Amniotic stem cell (primary cell): ENCODE results near the gene SH3BGR.
"Not testable (repeated sequence)": the region's sequence is repeated elsewhere in the genome, so short reads cannot be mapped to it uniquely, and the experiment has no call there.

Experiments used
- DNase-seq: peaks from one replicate; lab custom pipeline; 2025; lab: John Stamatoyannopoulos, UW

Gene SH3BGR

DNA sequence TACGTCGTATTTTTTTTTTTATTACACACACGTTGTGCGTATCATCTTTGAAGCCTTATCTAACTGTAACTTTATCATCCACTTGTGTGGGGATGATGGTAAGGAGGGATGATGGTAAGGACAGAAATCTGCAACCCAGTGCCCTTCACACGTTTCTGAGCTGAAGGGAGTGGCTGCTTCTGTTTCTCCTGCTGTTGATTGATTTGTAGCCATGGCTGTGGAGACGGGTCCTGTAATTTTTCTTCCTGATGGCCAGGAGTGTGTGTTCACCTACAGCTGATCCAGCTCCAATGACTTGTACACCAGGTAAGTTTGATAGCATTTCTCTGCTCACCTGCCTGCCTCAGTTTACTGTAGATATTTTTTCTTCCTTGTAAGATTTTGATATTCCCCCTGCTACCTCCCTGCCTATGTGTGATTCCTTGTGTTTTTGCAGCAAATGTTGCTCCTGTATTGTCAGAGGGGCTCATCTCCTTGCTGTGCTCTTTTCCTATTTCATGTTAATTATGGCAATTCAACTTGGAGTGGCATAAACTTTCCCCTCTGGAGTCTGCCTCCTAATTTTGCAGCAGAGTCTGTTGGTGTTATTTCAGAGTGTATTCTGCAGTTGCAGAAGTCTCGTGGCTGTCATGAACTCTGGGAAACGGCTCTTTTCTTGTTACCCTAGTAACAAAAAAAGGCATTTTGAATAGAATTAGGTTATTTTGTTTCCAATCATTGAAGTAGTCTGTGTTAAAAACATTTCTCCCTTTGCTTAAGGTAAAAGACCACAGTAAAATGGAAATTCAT lies 64.1 kb downstream of the SH3BGR start:
- DNase-seq, result no peak

- DNase-seq, result peak; percentile 14
These were observed 66.5 kb downstream of the SH3BGR start for GRCh38 chr21:39518055-39518846.

DNA sequence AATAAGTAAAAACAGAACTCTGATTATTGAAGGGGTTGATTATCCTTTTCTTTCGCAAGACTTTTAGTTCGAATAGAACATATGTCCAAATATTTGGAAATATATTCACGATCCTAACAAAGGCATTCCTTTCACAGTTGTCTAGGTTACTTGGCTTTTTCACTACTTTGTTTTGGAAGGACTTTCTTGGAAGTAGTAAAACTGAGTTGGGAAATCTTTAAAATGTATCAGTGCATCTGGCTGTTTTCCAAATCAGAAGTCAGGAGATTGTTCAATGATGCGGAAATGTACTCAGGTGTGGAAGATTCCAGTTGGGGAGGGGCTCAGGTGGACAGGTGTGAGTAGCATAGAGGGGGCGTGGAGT lies 67.1 kb downstream of the SH3BGR start:
- DNase-seq, result no peak

DNA sequence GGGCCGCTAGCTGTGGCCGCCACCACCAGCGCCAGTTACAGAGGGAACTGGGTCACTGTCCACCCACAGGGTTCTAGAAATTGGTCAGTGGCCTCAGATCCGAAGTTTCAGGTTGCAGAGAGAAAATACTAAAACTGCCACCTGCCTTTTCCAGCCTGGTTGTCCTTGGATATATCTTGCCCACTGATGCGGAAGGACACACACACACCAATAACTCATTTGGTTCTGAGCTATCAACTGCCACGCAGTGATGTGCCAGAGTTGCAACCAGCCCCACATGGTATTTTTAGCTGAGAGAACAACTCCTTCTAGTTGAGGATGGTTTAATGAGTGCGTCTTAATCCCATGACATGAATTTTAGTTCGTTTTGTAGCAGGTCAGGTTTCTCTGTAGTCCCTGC lies 68.1 kb downstream of the SH3BGR start:
- DNase-seq, result no peak

GRCh38 chr21:39523399-39523798 lies 71.6 kb downstream of the SH3BGR start:
- no peak for DNase-seq

DNA sequence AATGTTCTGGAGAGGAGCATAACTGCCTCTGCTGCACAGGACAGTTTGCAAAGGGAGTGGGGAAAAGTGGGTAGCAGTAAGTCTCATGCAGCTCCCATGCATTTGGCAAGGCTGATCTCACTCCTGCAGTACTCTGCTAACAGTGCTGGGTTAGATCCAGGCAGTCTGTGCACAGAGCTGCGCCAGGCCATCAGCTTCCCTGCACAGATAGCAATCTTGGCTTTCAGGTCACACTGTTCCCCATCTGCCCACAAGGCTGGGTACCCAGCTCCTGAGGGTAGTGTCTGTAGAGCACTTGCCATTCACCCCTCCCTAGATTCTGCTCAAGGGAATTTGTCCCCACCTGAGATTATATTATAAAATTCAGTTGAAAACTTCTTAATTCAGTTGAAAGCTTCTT lies 72.1 kb downstream of the SH3BGR start:
- no peak for DNase-seq

GRCh38 chr21:39525129-39525528 lies 73.4 kb downstream of the SH3BGR start:
- no peak for DNase-seq

DNA sequence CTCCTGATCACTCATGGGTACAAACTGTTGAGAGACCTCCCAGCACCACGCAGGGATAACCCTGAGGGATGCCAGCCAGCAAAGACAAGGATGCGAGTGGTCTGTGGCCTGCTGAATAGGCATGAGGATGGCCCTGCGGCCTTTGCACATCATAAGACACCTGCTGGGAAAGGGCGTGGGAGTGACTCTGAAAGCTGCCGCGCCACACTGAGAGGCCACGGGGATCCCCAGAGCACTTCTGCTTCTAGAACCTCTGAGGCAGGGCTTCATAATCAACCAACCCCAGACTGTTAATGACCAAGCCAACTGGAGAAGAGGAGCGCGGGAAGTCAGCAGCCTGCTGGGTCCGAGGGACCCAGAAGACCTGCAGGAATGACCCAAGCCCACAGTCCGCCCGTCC lies 73.8 kb downstream of the SH3BGR start:
- DNase-seq, result no peak

DNA sequence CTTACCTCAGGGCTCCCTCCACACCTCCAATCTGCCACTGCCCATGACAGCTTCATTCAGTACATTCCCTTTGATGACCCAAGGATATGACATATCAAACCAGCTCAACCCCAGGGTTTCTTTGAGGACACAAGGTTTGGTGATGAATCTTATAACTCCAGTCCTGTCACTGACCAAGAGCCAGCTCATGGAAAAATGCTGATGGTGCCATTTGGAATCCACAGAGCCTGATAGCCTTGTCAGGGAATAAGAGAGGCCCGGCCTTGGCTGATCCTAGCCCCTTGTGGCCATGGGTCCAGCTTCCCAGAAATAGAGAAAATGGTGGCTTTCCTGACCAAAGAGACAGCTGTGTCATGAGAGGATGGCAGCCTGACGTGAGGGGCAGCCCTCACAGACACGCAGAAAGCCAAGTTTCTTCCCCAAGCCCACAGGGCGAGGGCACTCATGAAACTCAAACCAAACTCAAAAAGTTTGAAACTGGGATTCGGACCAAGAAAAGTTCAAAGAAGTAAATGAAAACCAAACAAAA lies 75.4 kb downstream of the SH3BGR start:
- no peak for DNase-seq

DNA sequence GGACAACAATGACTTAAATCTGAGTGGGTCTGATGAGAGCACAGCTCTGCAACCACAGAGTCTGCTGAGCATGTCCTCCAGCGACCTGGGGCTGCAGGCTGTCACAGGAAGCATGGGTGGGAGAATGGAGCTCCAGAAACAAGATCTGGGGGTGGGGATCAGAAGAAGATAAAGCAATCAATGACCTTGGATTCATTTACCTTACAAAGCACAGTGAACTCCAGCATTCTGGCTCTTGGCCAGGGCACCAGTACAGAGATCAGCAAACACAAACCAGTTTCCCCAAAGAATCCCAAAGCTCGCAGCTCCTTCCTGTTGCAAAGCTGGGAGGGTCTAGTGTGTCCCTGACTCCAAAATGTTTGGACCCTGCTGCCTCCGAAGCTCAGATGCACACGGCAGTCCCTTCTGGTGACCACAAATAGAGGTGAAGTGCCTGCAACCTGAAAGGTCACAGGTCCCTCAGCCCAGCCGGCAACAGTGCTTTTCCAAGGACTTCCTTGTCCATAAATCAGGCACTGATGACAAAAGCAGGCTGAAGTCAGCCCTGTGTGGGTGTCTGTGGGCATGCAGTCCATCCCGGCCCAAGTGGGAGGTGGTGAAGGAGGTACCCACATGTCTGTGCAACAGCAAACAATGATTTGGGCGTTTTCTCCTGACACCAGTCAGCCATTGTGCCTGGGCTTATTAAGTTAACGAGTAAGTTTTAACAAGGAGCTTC lies 76.1 kb downstream of the SH3BGR start:
- DNase-seq, result no peak

- DNase-seq, result no peak
These were observed 77.3 kb downstream of the SH3BGR start for GRCh38 chr21:39529026-39529425.

DNA sequence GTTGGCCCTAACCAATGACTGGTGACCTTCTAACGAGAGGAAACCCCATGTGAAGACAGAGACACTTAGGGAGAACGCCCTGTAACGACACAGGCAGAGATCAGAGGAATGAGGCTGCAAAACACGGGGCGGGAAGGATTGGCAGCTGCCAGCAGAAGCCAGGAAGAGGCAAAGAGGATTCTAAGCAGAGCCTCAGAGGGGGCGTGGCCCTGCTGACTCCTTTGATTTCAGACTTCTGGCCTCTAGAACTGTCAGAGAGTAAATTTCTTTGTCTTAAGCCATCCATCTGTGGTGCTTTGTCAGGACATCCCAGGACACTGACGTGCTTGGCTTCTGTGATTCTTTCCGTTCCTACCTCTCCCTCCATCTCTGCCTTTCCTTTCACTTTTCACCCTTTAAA lies 79.3 kb downstream of the SH3BGR start:
- DNase-seq, result no peak

GRCh38 chr21:39531840-39532239 lies 80.1 kb downstream of the SH3BGR start:
- DNase-seq, result no peak

DNA sequence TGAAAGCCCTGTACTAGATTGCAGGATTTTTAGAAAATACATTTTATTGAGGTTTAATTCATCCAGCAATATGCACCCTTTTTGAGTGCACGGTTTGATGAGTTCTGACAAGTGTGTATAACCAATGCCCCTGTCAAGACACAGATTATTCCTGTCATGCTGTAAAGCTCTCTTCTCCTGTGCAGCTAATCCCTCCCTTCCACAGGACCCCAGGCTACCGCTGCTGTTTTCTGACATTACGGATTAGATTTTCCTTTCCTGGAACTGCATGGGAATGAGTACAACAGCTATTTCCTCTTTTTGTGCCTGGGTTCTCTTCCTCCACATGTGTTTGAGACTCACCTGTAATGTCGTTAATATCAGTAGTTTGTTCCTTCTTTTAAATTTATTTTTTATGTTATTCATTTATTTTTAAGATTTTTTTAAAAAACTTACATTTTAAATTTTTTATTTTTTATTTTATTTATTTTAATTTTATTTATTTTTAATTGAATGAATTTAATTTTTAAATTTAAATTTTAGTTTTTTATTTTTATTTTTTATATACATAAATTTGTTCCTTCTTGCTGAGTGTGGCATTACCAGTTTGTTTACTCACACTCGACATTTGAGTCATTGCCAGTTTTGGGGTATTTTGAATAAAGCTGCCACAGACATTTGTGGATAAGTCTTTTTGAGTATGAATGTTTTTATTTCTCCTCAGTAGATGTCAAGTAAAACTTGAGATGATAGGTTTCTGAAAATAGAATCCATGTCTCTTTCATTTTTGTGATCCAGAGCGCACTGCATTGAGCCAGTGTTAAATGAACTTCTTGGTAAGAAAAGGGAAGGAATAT lies 82.0 kb downstream of the SH3BGR start:
- no peak for DNase-seq

DNA sequence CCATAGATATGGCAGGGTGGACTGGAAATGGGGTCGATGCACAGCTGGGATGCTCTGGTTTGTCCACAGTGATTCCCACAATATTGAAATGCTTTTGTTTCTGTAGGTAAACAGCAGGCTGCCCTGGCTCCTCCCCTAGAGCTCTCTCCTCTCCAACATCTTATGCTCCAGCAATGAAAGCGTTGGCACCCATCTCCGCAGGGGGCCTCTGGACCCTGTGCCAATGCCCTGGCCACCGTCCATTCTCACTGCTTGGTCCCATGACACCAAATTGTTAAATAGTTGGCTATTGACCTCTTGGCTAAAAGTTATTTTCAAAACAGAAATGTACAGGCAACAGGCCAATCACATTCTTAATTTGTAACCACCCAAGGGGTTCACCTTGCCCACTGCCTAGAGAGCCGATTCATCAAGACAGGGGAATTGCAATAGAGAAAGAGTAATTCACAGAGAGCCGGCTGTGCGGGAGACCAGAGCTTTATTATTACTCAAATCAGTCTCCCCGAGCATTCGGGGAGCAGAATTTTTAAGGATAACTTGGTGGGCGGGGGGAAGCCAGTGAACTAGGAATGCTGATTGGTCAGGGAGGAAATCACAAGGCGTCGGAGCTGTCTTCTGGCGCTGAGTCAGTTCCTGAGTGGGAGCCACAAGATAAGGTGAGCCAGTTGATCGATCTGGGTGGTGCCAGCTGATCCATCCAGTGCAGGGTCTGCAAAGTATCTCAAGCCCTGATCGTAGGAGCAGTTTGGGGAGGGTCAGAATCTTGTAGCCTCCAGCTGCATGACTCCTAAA lies 84.1 kb downstream of the SH3BGR start:
- no peak for DNase-seq

DNA sequence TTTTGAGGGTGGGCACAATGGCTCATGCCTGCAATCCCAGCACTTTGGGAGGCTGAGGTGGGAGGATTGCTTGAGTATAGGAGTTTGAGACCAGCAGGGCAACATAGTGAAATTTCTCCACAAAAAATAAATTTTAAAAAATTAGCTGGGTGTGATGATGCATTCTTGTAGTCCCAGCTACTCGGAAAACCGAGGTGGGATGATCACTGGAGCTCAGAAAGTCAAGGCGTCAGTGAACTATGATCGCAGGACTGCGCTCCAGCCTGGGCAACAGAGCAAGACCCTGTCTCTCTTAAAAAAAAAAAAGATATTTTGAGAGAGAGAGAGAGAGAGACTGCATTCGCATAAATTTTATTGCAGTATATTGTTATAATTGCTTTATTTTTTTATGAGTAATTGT lies 85.1 kb downstream of the SH3BGR start:
- no peak for DNase-seq

- DNase-seq, result no peak
These were observed 85.8 kb downstream of the SH3BGR start for GRCh38 chr21:39537571-39537970.

DNA sequence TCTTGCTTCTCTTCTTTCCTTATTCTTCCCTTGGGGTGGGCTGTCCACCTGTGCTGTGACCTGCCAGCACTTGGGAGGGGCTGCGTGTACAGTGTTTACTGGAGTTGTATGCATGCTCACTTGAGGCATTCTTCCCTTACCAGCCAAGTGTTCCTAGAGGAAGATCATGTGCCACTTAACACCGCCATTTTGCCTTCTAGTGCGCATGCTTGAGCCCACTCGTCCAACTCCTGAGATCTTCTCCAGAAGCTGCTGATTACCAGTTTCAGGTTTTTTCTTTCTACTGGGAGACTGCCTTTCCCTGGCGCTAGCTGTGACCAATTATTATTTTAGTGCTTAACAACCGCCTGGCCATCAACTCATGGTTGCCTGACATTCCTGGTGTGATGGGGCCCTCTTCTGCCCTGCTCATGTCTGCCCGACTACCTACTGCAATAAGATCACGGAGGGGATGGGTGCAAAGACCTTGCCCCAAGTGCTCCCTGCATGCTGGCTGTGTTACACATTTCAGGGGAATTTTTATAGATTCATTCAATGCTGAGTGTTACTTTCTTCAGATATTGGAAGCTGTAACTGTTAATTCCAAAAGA lies 86.8 kb downstream of the SH3BGR start:
- no peak for DNase-seq

- DNase-seq, result not testable (repeated sequence)
These were observed 88.6 kb downstream of the SH3BGR start for GRCh38 chr21:39540367-39540766.

DNA sequence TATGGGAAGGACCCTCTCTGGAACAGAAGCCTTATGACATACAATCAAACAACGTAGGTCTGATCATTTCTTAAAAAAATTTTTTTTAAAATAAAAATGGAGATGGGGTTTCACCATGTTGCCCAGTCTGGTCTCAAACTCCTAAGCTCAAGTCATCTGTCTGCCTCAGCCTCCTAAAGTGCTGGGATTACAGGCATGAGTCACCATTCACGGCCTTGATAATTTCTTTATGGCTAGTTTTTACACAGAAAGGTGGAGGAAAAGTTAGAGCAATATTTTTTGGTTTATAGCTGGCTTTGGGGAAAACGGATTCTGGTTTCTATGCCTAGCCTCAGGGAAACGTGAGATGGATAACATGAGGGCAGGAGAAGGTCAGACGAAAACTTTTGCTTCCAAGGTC lies 91.0 kb downstream of the SH3BGR start:
- DNase-seq, result no peak

DNA sequence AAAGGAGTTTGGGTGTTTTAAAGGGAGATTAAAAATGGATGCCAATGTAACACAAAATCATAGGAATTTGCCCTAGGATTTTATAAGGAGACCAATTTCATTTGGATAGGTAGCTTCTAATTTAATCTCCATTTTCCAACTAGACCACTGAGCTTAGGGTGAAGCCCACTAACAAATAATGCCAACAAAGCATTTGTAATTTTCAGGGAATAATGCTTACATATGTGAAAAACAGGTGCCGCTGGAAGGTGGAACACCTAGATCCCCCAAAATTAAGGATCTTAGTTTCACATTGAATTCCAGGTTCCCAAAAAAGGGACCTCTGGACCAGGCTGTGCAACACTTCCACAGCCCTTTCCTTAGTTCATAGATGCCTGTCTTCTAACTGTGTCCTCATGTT lies 94.8 kb downstream of the SH3BGR start:
- DNase-seq, result no peak
